ENCODE data around the gene ATM. TPM values are rescaled to one million over a fixed set of nuclear protein-coding genes. Genes with fewer than 3 reads are reported as not detected.

Gene ATM
- total and polyA plus RNA-seq, 10 of the 15 experiments (the other 5 are each of a cell fraction or from before 2014, with no cell fraction given): 10.0 to 91.5 (median 40.2) TPM

- TF ChIP-seq CBFB (IDR thresholded peaks at IDR 0.05; ENCODE audit: low read depth) (no peak), NFIC (IDR thresholded peaks at IDR 0.05; ENCODE audit: low read depth, low read length) (peak; percentile 80), REST (IDR thresholded peaks at IDR 0.05; ENCODE audit: low read depth, low read length) (no peak), ZBTB33 (IDR thresholded peaks at IDR 0.05) (no peak), IKZF2 (IDR thresholded peaks at IDR 0.05) (peak; percentile 35 to 36; a peak in 1 of 4 replicates), CEBPB (IDR thresholded peaks at IDR 0.05; ENCODE audit: borderline replicate concordance in 1 of 2, low read depth in 2 of 2, low read length in 2 of 2) (peak in 1 of 2 experiments; percentile 76; a peak in 1 of 4 replicates), RELB (IDR thresholded peaks at IDR 0.05; ENCODE audit: low read depth) (peak; percentile 31; the same call in 1 of the 2 replicates)
Measured at GRCh38 chr11:108224911-108225786, 2.3 kb downstream of the ATM start (continued).

Measured in GM12878 (cell line).